ENCODE data around the gene VIPR2. TPM values are rescaled to one million over a fixed set of nuclear protein-coding genes. Genes with fewer than 3 reads are reported as not detected.

The VIPR2 gene
- total and polyA plus RNA-seq, 2 donors from 2014 or later = 0.91 to 1.3 TPM

GRCh38 chr7:159128767-159129166 lies 15.9 kb downstream of the VIPR2 start:
- Histone ChIP-seq H3K4me3 (ENCODE audit: low read length in 3 of 3) (no peak overlapping the region), H3K27me3 (ENCODE audit: control insufficient read depth, insufficient read depth, low read length) (no peaks in the 10 kb centered on the region), H3K9me3 (ENCODE audit: control insufficient read depth in 2 of 3, insufficient read depth in 1 of 3, low read length in 3 of 3) (no peaks in the 10 kb centered on the region), H3K27ac (ENCODE audit: low read depth in 2 of 2, low read length in 2 of 2) (no peak overlapping the region), H3K9ac (ENCODE audit: low read length in 3 of 3) (no peak overlapping the region), H3K4me1 (ENCODE audit: control insufficient read depth in 2 of 3, insufficient read depth in 2 of 3, low read depth in 1 of 3, low read length in 3 of 3) (no peaks in the 10 kb centered on the region), H3K36me3 (ENCODE audit: control insufficient read depth in 2 of 3, insufficient read depth in 3 of 3, low read length in 3 of 3) (no peaks in the 10 kb centered on the region)
- FAIRE-seq (no peak), DNase-seq (peak in 1 of 5 donors; percentile 54)
- intact Hi-C loops (cut with DNase I) = no loop called here
- TF ChIP-seq CTCF (IDR thresholded peaks at IDR 0.05; ENCODE audit: borderline replicate concordance, extremely low read depth, insufficient read depth) = no peak

- no peak for TF ChIP-seq CTCF (IDR thresholded peaks at IDR 0.05; ENCODE audit: borderline replicate concordance, extremely low read depth, insufficient read depth)
- no peaks in the 10 kb centered on the region for H3K27me3 ChIP-seq (ENCODE audit: control insufficient read depth, insufficient read depth, low read length)
- no peaks in the 10 kb centered on the region for H3K4me1 ChIP-seq (ENCODE audit: control insufficient read depth in 2 of 3, insufficient read depth in 2 of 3, low read depth in 1 of 3, low read length in 3 of 3)
- H3K9me3 ChIP-seq (ENCODE audit: control insufficient read depth in 2 of 3, insufficient read depth in 1 of 3, low read length in 3 of 3) = no peaks in the 10 kb centered on the region
- no peak overlapping the region for H3K27ac ChIP-seq (ENCODE audit: low read depth in 2 of 2, low read length in 2 of 2)
- H3K36me3 ChIP-seq (ENCODE audit: control insufficient read depth in 2 of 3, insufficient read depth in 3 of 3, low read length in 3 of 3) = no peaks in the 10 kb centered on the region
- H3K4me3 ChIP-seq (ENCODE audit: low read length in 3 of 3) = no peak overlapping the region
- peak in 2 of 5 donors; percentile 4 to 37 for DNase-seq
- intact Hi-C loops (cut with DNase I) = no loop called here
- H3K9ac ChIP-seq (ENCODE audit: low read length in 3 of 3) = no peak overlapping the region
- no peak for FAIRE-seq
Measured at GRCh38 chr7:159127691-159128642, 16.7 kb downstream of the VIPR2 start.

GRCh38 chr7:159126311-159127260 lies 18.1 kb downstream of the VIPR2 start:
- H3K4me3 ChIP-seq (ENCODE audit: low read length in 3 of 3) = no peak overlapping the region
- intact Hi-C loops (cut with DNase I) = no loop called here
- no peaks in the 10 kb centered on the region for H3K4me1 ChIP-seq (ENCODE audit: control insufficient read depth in 2 of 3, insufficient read depth in 2 of 3, low read depth in 1 of 3, low read length in 3 of 3)
- TF ChIP-seq CTCF (IDR thresholded peaks at IDR 0.05; ENCODE audit: borderline replicate concordance, extremely low read depth, insufficient read depth) = no peak
- peak in 1 of 5 donors; percentile 23 for DNase-seq
- no peaks in the 10 kb centered on the region for H3K27me3 ChIP-seq (ENCODE audit: control insufficient read depth, insufficient read depth, low read length)
- no peaks in the 10 kb centered on the region for H3K36me3 ChIP-seq (ENCODE audit: control insufficient read depth in 2 of 3, insufficient read depth in 3 of 3, low read length in 3 of 3)
- H3K9ac ChIP-seq (ENCODE audit: low read length in 3 of 3) = no peak overlapping the region
- no peaks in the 10 kb centered on the region for H3K9me3 ChIP-seq (ENCODE audit: control insufficient read depth in 2 of 3, insufficient read depth in 1 of 3, low read length in 3 of 3)
- no peak overlapping the region for H3K27ac ChIP-seq (ENCODE audit: low read depth in 2 of 2, low read length in 2 of 2)
- no peak for FAIRE-seq

Data from kidney (tissue), 14 donors.